Activated T-cell treated with anti-CD3 and anti-CD28 coated beads, Interleukin-2, amount 50 U/mL, for 4 hours (primary cell): ENCODE data around the gene DNAJC18. TPM values are rescaled to one million over a fixed set of nuclear protein-coding genes. Genes with fewer than 3 reads are reported as not detected.

Experiments used
- ATAC-seq, 2 donors: fragments of 200-7000 bp; cut with Tn5 transposase; one replicate each; pipeline ENCODE4 v1.10.0; 2021
- DNase-seq: peaks from one replicate; pipeline ENCODE4 v3.0.0-alpha.2; 2020
- H3K27me3 Mint-ChIP-seq: one replicate; pipeline ENCODE4 v1.8.0; 2021; ENCODE audit warnings: low read depth, mixed read lengths
- H3K36me3 Mint-ChIP-seq: one replicate; pipeline ENCODE4 v1.8.0; 2022; ENCODE audit warnings: mixed read lengths; ENCODE audit not compliant: insufficient read depth
- H3K4me1 Mint-ChIP-seq: one replicate; pipeline ENCODE4 v1.8.0; 2021; ENCODE audit warnings: low read depth, mixed read lengths
- H3K4me3 Mint-ChIP-seq: one replicate; pipeline ENCODE4 v1.8.0; 2021; ENCODE audit warnings: mild to moderate bottlenecking, moderate library complexity, mixed read lengths
- H3K9me3 Mint-ChIP-seq: one replicate; pipeline ENCODE4 v1.8.0; 2021; ENCODE audit warnings: mixed read lengths
- total RNA-seq, 3 donors: library from RNA; stranded (reverse); gene quantifications; one replicate each; pipeline ENCODE4 v1.2.1, GENCODE V29; 2021

The DNAJC18 gene
- total RNA-seq, 3 donors from 2014 or later: 22.7 to 32.8 (median 26.2) TPM

- Mint-ChIP-seq H3K4me3 (no peak overlapping the region), H3K9me3 (no peaks in the 10 kb centered on the region), H3K4me1 (peaks cover 12% of the 10 kb centered on the region), H3K27me3 (no peaks in the 10 kb centered on the region), H3K36me3 (peaks cover 27% of the 10 kb centered on the region)
- no peak for DNase-seq
- ATAC-seq: no peak
Measured at GRCh38 chr5:139426203-139426885, 13.0 kb downstream of the DNAJC18 start.

DNA sequence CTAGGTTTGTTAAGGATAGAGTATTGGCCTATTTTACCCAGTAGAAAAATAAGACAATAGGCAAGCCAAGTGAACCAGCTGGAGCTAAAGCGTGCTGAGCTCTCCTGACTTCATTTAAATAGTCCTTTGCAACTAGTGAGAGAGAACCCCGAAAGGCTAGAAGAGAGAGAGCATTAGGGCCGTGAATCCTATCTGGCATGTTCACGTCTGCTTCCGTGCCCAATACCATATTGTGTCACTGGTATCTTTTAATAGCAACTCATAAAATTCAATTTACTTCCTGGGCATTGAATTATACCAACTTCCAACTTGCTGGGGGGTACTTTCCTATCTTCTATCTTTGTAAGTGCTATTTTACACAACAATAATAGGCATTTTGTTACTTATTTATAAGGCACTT lies 13.8 kb downstream of the DNAJC18 start:
- peaks cover 12% of the 10 kb centered on the region for H3K4me1 Mint-ChIP-seq
- ATAC-seq (no peak), DNase-seq (no peak)
- no peaks in the 10 kb centered on the region for H3K27me3 Mint-ChIP-seq
- H3K36me3 Mint-ChIP-seq: peaks cover 31% of the 10 kb centered on the region
- no peak overlapping the region for H3K4me3 Mint-ChIP-seq
- no peaks in the 10 kb centered on the region for H3K9me3 Mint-ChIP-seq

- Mint-ChIP-seq H3K9me3 (no peaks in the 10 kb centered on the region), H3K4me3 (no peak overlapping the region), H3K36me3 (peaks cover 30% of the 10 kb centered on the region), H3K4me1 (peaks cover 5% of the 10 kb centered on the region), H3K27me3 (no peaks in the 10 kb centered on the region)
- ATAC-seq (peak; percentile 93 to 95), DNase-seq (peak; percentile 36)
Measured at GRCh38 chr5:139422307-139422893, 16.9 kb downstream of the DNAJC18 start.

- Mint-ChIP-seq H3K4me1 (peaks cover 26% of the 10 kb centered on the region), H3K9me3 (no peaks in the 10 kb centered on the region), H3K4me3 (no peak overlapping the region), H3K27me3 (no peaks in the 10 kb centered on the region), H3K36me3 (peaks cover 22% of the 10 kb centered on the region)
- no peak for ATAC-seq
- no peak for DNase-seq
Measured at GRCh38 chr5:139419226-139420192, 19.8 kb downstream of the DNAJC18 start.

GRCh38 chr5:139418793-139419192 lies 20.5 kb downstream of the DNAJC18 start:
- H3K36me3 Mint-ChIP-seq: peaks cover 18% of the 10 kb centered on the region
- H3K27me3 Mint-ChIP-seq: no peaks in the 10 kb centered on the region
- H3K4me1 Mint-ChIP-seq: peaks cover 33% of the 10 kb centered on the region
- H3K4me3 Mint-ChIP-seq: no peak overlapping the region
- no peak for DNase-seq
- H3K9me3 Mint-ChIP-seq: no peaks in the 10 kb centered on the region
- no peak for ATAC-seq

DNA sequence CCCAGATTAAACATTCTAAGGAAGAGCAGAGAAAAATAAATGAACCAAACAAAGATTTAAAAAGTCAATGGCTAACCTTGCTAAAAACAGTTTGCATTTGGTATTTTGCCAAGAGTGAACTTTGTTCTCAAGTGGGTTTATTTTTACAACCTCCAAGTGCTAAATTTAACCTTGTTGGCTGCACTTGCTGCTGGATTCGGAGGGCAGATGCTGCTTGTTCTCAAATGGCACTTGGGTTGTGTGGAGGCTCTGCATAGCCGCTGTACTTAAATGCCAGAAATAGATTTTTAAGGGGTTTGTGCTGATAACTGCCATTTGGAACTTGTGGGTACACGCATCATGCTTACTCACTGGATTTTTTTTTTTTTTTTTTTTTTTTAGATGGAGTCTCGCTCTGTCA lies 22.1 kb downstream of the DNAJC18 start:
- Mint-ChIP-seq H3K36me3 (peaks cover 13% of the 10 kb centered on the region), H3K4me3 (no peak overlapping the region), H3K9me3 (no peaks in the 10 kb centered on the region), H3K4me1 (peaks cover 39% of the 10 kb centered on the region), H3K27me3 (no peaks in the 10 kb centered on the region)
- ATAC-seq (no peak), DNase-seq (no peak)

DNA sequence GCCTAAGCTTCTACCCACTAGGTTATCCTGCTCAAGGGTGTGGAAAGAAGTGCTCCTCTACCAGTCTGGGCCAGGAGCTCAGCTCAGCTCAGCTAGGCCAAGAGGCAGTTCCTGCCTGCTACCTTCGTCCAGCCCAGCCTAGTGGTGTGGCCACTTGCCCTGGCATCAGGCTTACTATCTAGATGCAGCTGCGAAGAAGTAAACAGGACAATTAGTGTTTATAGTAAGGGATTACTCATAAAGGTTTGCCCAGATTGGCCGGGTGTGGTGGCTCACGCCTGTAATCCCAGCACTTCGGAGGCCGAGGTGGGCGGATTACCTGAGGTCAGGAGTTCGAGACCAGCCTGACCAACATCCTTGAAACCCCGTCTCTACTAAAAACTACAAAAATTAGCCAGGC lies 22.7 kb downstream of the DNAJC18 start:
- no peak for DNase-seq
- H3K4me1 Mint-ChIP-seq: peaks cover 38% of the 10 kb centered on the region
- H3K4me3 Mint-ChIP-seq: peak overlapping the region; percentile 6
- peaks cover 12% of the 10 kb centered on the region for H3K36me3 Mint-ChIP-seq
- H3K27me3 Mint-ChIP-seq: no peaks in the 10 kb centered on the region
- ATAC-seq: no peak
- no peaks in the 10 kb centered on the region for H3K9me3 Mint-ChIP-seq

GRCh38 chr5:139415869-139416268 lies 23.5 kb downstream of the DNAJC18 start:
- ATAC-seq (no peak), DNase-seq (no peak)
- Mint-ChIP-seq H3K36me3 (peaks cover 11% of the 10 kb centered on the region), H3K4me1 (peaks cover 38% of the 10 kb centered on the region), H3K4me3 (peak overlapping the region; percentile 51), H3K27me3 (no peaks in the 10 kb centered on the region), H3K9me3 (no peaks in the 10 kb centered on the region)

- no peaks in the 10 kb centered on the region for H3K27me3 Mint-ChIP-seq
- H3K4me3 Mint-ChIP-seq: peak overlapping the region; percentile 58
- no peak for DNase-seq
- peaks cover 8% of the 10 kb centered on the region for H3K36me3 Mint-ChIP-seq
- ATAC-seq: peak; percentile 68 to 69
- H3K9me3 Mint-ChIP-seq: no peaks in the 10 kb centered on the region
- peaks cover 38% of the 10 kb centered on the region for H3K4me1 Mint-ChIP-seq
Measured at GRCh38 chr5:139415221-139415861, 24.0 kb downstream of the DNAJC18 start.

GRCh38 chr5:139414581-139415130 lies 24.7 kb downstream of the DNAJC18 start:
- Mint-ChIP-seq H3K36me3 (peaks cover 8% of the 10 kb centered on the region), H3K27me3 (no peaks in the 10 kb centered on the region), H3K4me1 (peaks cover 38% of the 10 kb centered on the region), H3K4me3 (peak overlapping the region; percentile 58), H3K9me3 (no peaks in the 10 kb centered on the region)
- peak; percentile 24 to 27 for ATAC-seq
- DNase-seq: no peak

GRCh38 chr5:139413963-139414362 lies 25.4 kb downstream of the DNAJC18 start:
- DNase-seq: no peak
- Mint-ChIP-seq H3K9me3 (no peaks in the 10 kb centered on the region), H3K27me3 (no peaks in the 10 kb centered on the region), H3K4me1 (peaks cover 38% of the 10 kb centered on the region), H3K4me3 (peak overlapping the region; percentile 41), H3K36me3 (peaks cover 5% of the 10 kb centered on the region)
- peak; percentile 77 to 80 for ATAC-seq

GRCh38 chr5:139413153-139413552 lies 26.2 kb downstream of the DNAJC18 start:
- H3K27me3 Mint-ChIP-seq: no peaks in the 10 kb centered on the region
- H3K4me3 Mint-ChIP-seq: no peak overlapping the region
- peaks cover 38% of the 10 kb centered on the region for H3K4me1 Mint-ChIP-seq
- DNase-seq (no peak), ATAC-seq (no peak)
- H3K36me3 Mint-ChIP-seq: peaks cover 3% of the 10 kb centered on the region
- no peaks in the 10 kb centered on the region for H3K9me3 Mint-ChIP-seq

DNA sequence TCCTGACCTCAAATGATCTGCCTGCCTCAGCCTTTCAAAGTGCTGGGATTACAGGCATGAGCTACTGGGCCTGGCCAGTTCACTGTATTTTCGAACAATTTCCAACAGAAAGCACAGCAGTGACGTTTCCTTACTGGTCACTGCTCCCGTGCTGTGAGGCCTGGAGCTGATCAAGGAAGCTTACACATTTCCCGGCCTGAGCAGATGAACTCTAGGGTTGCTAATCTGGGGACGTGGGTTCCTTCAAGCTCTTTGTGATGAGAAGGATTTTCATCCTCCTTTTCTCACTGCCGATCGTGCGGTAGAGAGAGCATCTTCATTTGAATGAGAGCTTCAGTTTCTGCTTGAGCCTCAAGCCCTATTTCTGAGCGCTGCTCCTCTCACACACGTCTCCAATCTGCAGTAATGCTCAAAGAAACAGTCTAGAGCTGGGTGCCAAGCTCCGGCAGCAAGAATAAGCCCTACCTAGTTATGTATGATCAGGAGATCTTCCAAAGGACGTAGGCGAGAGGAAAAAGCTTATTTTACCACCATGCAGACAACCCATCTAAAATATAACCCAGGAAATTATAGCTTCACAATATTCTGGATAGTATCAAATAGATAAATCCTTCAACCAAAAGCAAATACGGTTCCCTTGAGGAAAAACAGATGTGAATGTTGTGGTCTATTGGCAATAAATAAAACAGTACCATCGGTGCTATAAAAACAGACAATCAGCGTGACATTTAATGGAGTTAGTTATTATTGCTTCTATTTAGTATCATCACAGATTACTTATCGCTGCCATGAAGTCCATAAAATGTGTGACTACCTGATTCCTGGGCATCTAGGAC lies 28.1 kb downstream of the DNAJC18 start:
- Mint-ChIP-seq H3K27me3 (no peaks in the 10 kb centered on the region), H3K4me1 (peaks cover 43% of the 10 kb centered on the region), H3K4me3 (no peak overlapping the region), H3K36me3 (peaks cover 3% of the 10 kb centered on the region), H3K9me3 (no peaks in the 10 kb centered on the region)
- ATAC-seq: no peak
- DNase-seq: no peak
